Suppressor macrophage treated with lipopolysaccharide for 4 hours (primary cell): ENCODE data around the gene CCNC.

Experiments used
- DNase-seq: peaks from one replicate; pipeline ENCODE4 v3.0.0-alpha.2; 2020

Gene CCNC

DNA sequence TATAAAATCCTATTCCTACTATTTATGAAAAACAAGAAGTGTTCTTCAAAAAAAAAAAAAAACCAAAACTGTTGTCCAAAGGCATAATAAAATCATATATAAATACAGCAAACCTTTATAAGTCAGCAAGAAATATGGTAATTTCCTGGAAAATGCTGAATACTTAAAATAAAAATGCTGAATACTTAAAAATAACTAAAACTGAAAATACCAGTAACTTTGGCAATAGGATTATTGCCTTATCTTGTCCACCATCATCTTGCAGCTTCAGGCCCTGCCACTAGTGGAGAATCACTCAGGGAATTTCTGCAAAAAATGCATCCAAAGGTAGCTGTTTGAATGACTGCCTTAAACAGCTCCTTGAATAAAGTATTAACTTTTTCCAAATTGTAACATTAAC is 24.5 kb downstream of the CCNC start:
- no peak for DNase-seq

DNA sequence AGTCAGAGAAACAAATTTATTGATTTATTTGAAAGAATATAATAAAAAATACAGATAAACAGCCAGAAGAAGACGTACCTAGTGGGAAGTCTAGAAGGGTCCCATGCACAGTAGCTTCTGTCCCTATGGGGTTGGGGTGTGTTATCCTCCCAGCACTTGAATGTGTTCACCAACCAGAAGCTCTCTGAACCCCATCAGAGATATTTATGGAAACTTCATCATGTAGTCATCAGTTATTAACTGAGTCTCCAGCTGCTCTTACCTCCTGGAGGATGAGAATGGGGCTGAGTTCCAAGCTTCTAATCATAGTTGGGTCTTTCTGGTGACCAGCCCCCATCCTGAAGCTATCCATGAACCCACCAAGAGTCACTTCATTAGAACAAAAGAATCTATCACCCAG is 37.8 kb downstream of the CCNC start:
- DNase-seq = no peak

GRCh38 chr6:99522531-99522930 is 45.9 kb downstream of the CCNC start:
- DNase-seq = peak; percentile 14

DNA sequence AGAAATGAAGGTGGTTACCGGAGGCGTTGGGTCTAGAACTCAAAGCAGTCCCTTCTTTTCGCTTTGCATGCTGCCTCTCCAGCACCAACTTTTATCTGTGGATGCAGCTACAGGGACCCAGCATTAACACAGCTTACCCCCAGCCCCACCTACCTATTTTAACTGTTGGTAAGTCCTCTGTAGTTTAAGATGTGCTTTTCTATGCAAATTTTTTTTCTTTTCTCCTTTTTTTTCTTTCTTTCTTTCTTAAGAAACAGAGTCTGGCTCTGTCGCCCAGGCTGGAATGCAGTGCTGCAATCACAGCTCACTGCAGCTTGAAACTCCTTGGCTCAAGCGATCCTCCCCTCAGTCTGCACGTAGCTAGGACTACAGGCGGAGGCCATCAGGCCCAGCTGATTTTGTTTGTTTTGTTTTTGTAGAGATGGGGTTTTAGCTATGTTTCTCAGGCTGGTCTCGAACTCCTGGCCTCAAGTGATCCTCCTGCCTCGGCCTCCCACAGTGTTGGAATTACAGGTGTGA is 46.8 kb downstream of the CCNC start:
- DNase-seq = no peak

DNA sequence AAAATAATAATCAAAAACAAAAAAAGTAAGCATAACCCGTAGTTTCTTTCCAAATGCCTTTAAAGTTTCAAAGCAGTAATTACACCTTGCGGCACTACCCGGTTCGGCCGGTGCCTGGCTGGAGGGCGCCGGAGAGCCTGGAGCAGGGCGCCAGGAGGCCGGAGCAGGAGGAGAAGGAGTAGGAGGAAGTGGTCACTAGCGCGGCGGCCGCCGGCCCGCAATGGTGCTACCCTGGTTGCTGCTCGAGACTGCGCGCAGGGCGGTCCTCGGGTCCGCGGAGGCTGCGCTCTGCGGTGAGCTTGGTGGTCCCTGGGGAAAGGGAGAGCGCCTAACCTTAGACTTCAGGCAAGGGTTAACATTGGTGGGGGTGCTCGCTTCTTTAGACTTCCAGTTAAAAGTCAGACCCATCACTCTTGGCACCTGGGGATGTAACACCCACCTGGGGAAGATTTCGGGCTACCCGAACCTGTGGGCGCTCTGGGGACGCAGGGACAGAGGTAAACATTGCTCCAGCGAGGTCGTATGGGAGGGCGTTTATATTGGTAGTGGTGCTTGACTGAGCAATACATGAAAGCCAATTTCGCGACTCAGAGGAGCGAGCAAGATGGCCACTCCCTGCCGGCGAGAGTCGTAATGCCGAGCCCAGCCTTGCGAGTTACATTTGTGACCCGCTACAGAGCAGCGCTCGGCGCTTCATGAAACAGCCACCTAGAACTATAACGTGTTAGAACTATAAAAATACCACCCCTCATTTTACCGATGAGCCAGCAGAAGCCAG is 47.4 kb downstream of the CCNC start:
- peak; percentile 91 for DNase-seq

- no peak for DNase-seq
Measured at GRCh38 chr6:99519446-99519845, 49.0 kb downstream of the CCNC start.

DNA sequence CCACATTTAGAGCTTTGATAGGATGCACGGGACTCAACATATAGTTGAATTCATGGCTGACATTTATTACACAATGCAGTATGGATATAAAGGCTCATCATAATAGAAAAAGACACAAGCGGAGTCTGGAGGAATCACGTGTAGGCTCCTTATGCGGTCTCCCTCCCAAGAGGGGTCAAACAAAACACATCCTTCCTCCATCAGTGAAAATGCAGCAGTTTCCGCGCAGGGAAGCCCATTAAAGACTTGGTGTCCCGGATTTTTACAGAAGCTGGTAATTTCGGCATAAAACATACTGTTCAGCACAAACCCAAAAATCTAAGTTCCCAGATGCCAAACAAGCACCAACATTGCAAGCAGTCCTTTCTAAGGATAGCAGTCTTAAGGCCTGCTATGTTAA is 54.4 kb downstream of the CCNC start:
- DNase-seq = no peak

GRCh38 chr6:99512033-99512432 is 56.4 kb downstream of the CCNC start:
- no peak for DNase-seq

- DNase-seq = no peak
Measured at GRCh38 chr6:99507648-99508047, 60.8 kb downstream of the CCNC start.

DNA sequence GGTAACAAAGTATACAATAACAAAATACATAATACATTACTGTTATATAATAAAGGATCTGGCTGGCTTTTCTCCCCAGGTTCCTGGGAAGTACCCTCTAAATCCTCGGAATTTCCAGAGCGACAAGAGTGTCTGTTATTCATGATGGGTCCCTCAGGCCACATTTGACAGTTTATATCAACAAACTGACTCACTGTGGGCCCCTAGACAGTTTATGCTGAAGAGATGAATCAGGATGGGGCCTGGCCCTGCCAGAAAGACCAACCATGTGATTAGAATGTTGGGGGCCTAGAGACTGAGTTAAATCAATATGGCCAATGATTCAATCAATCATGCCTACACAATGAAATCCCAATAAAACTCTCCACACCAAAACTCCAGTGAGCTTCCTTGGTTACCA is 66.7 kb downstream of the CCNC start:
- no peak for DNase-seq

DNA sequence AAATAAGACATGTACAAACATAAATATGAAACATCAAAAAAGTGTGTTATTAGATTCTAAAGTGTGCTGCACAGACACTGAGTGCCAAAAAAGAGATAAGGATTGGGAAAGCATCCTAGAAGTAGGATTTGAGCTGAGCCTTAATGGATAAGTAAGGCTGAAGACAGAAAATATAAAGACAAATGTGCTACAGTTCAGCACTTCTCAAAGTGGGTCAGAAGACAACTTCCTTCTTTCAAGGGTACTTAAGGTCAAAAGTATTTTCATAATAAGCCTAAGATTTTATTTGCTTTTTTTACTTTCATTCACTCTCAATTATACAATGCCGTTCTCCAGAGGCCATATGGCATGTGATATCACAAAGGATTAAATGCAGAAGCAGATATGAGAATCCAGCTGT is 70.0 kb downstream of the CCNC start:
- no peak for DNase-seq

- DNase-seq = no peak
Measured at GRCh38 chr6:99495466-99495865, 73.0 kb downstream of the CCNC start.
